Karpas-422 (cell line): ENCODE results near the gene C10orf143. TPM values are rescaled to one million over a fixed set of nuclear protein-coding genes. Genes with fewer than 3 reads are reported as not detected.

Source experiments
- DNase-seq: peaks from one replicate; pipeline ENCODE4 v3.0.0-alpha.2; 2015
- H2AFZ ChIP-seq: fragments of 200-600 bp; sonication (generic); 2 replicates; pipeline ENCODE4 v1.6.1; 2014; ENCODE audit warnings: antibody characterized with exemption, low read length, mixed read lengths
- H3K27ac ChIP-seq: fragments of 200-600 bp; sonication (generic); 2 replicates; pipeline ENCODE4 v1.5.1; 2014; ENCODE audit warnings: mild to moderate bottlenecking, low read length, moderate library complexity
- H3K27me3 ChIP-seq: fragments of 200-600 bp; sonication (generic); 2 replicates; pipeline ENCODE4 v1.6.1; 2014; ENCODE audit warnings: low read length, mixed read lengths
- H3K36me3 ChIP-seq: fragments of 200-600 bp; sonication (generic); 2 replicates; pipeline ENCODE4 v1.6.1; 2014; ENCODE audit warnings: low read length, mixed read lengths; ENCODE audit not compliant: insufficient read depth
- H3K4me1 ChIP-seq: fragments of 200-600 bp; sonication (generic); 2 replicates; pipeline ENCODE4 v1.6.1; 2014; ENCODE audit warnings: mild to moderate bottlenecking, low read length, mixed read lengths
- H3K4me2 ChIP-seq: fragments of 200-600 bp; sonication (generic); 2 replicates; pipeline ENCODE4 v1.6.1; 2014; ENCODE audit warnings: low read length, low read depth, mild to moderate bottlenecking; ENCODE audit not compliant: poor library complexity, severe bottlenecking
- H3K4me3 ChIP-seq: fragments of 200-600 bp; sonication (generic); 2 replicates; pipeline ENCODE4 v1.5.1; 2014; ENCODE audit warnings: mild to moderate bottlenecking, antibody characterized with exemption, low read length, mixed read lengths
- H3K79me2 ChIP-seq: fragments of 200-600 bp; sonication (generic); 2 replicates; pipeline ENCODE4 v1.6.1; 2014; ENCODE audit warnings: mild to moderate bottlenecking, low read length, mixed read lengths
- H3K9ac ChIP-seq: fragments of 200-600 bp; sonication (generic); 2 replicates; pipeline ENCODE4 v1.6.0; 2014; ENCODE audit warnings: low read length
- H3K9me2 ChIP-seq: fragments of 200-600 bp; sonication (generic), shearing (Covaris generic); replicated peaks from 2 replicates; pipeline ENCODE4 v1.6.0; 2014; ENCODE audit warnings: mild to moderate bottlenecking, low read length, moderate library complexity; ENCODE audit not compliant: insufficient read depth
- H3K9me3 ChIP-seq: fragments of 300-700, 200-600 bp; sonication (generic); 2 replicates; pipeline ENCODE4 v1.6.1; 2014; ENCODE audit warnings: low read length, mixed read lengths
- H4K20me1 ChIP-seq: fragments of 200-600 bp; sonication (generic); 2 replicates; pipeline ENCODE4 v1.6.1; 2014; ENCODE audit warnings: mild to moderate bottlenecking, antibody characterized with exemption, low read length, low read depth; ENCODE audit not compliant: insufficient read depth
- total RNA-seq: library from RNA; depleted of rRNA; stranded (reverse); fragments of >200 nt; shearing (Covaris generic); gene quantifications from 2 replicates; pipeline ENCODE4 v1.2.3, GENCODE V29; 2014; ENCODE audit warnings: low replicate concordance

C10orf143 gene
- total RNA-seq, 1 experiment from 2014 or later = 0.75 TPM

DNA sequence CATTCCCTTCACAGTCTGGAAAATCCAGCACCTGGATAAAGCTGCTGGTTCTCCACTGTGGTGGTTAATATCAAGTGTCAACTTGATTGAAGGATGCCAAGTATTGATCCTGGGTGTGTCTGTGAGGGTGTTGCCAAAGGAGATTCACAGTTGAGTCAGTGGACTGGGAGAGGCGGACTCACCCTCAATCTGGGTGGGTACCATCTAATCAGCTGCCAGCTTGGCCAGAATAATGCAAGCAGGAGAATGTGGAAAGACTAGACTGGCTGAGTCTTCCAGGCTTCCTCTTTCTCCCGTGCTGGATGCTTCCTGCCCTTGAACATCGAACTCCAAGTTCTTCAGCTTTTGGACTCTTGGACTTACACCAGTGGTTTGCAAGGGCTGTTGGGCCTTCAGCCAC lies 48.4 kb downstream of the C10orf143 start:
- Histone ChIP-seq H3K36me3 (no peaks in the 10 kb centered on the region), H3K27ac (no peak overlapping the region), H3K9me3 (no peaks in the 10 kb centered on the region), H3K27me3 (no peaks in the 10 kb centered on the region), H4K20me1 (no peaks in the 10 kb centered on the region), H3K4me2 (no peak overlapping the region), H3K9ac (no peak overlapping the region), H3K4me1 (no peaks in the 10 kb centered on the region), H2AFZ (no peak overlapping the region), H3K4me3 (no peak overlapping the region), H3K79me2 (no peaks in the 10 kb centered on the region), H3K9me2 (no peaks in the 10 kb centered on the region)
- no peak for DNase-seq

DNA sequence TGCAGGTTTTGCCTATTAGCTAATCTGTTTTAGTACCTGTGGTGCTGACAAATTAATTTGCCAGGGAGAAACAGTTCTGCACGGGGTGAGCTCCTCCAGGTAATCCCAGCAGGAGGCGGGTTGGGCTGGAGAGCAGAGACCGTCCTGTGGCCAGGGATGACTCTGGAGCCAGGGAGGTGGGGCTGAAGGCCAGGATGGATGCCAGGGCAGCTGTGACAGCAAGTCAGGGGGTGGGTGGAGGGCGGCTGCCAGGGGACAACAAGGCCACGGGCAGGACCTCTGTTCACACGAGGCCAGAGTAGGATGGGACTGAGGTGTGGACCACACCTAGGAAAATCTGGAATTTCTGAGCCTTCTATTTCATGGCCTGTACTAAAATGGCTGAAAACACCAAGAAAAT lies 48.9 kb downstream of the C10orf143 start:
- Histone ChIP-seq H3K9ac (no peak overlapping the region), H3K9me3 (no peaks in the 10 kb centered on the region), H3K4me1 (no peaks in the 10 kb centered on the region), H4K20me1 (no peaks in the 10 kb centered on the region), H2AFZ (no peak overlapping the region), H3K4me2 (no peak overlapping the region), H3K79me2 (no peaks in the 10 kb centered on the region), H3K9me2 (no peaks in the 10 kb centered on the region), H3K27me3 (no peaks in the 10 kb centered on the region), H3K27ac (no peak overlapping the region), H3K4me3 (no peak overlapping the region), H3K36me3 (no peaks in the 10 kb centered on the region)
- no peak for DNase-seq

DNA sequence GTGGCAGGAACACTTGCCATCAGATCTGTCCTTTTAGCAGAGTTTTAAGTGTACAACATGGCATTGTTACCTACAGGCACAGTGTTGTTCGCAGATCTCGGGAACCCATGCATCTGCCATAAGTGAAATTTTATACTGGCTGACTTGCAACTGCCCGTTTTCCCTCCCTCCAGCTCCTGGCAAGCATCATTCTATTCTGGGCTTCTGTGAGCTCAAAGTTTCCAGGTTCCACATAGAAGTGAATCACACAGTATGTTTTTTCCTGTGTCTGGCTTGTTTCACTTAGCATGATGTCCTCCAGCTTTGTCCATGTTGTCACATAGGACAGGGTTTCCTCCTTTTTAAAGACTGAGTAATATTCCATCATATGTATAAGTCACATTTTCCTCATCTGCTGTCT lies 56.6 kb downstream of the C10orf143 start:
- Histone ChIP-seq H3K4me2 (no peak overlapping the region), H3K27me3 (no peaks in the 10 kb centered on the region), H3K9me2 (no peaks in the 10 kb centered on the region), H3K79me2 (no peaks in the 10 kb centered on the region), H3K4me1 (no peaks in the 10 kb centered on the region), H3K4me3 (no peak overlapping the region), H2AFZ (no peak overlapping the region), H3K9ac (no peak overlapping the region), H4K20me1 (no peaks in the 10 kb centered on the region), H3K9me3 (no peaks in the 10 kb centered on the region), H3K27ac (no peak overlapping the region), H3K36me3 (no peaks in the 10 kb centered on the region)
- no peak for DNase-seq

DNA sequence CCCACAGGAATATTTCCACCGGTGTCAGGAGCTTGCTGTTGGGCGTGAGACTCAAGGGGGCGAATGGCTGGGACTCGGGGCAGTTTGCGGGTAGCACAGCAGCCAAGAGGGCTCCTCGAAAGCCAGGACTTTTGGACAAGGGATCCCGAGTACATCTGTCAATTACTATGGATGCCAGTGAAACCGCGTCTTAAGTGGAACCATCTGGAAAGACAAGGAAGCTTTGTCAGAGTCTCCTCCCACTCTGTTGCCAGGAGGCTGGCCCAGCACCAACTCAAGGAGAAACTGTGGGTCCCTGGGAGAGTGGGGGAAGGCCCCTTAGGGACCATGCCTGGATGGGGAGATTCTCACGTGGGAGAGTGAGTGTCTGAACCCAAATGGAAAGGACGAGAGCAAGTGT lies 57.1 kb downstream of the C10orf143 start:
- H3K36me3 ChIP-seq = no peaks in the 10 kb centered on the region
- H3K9me3 ChIP-seq = no peaks in the 10 kb centered on the region
- H3K27ac ChIP-seq = no peak overlapping the region
- no peaks in the 10 kb centered on the region for H3K79me2 ChIP-seq
- H2AFZ ChIP-seq = no peak overlapping the region
- DNase-seq = no peak
- H3K9me2 ChIP-seq = no peaks in the 10 kb centered on the region
- H3K4me2 ChIP-seq = no peak overlapping the region
- no peak overlapping the region for H3K9ac ChIP-seq
- no peak overlapping the region for H3K4me3 ChIP-seq
- no peaks in the 10 kb centered on the region for H4K20me1 ChIP-seq
- H3K27me3 ChIP-seq = no peaks in the 10 kb centered on the region
- no peaks in the 10 kb centered on the region for H3K4me1 ChIP-seq

DNA sequence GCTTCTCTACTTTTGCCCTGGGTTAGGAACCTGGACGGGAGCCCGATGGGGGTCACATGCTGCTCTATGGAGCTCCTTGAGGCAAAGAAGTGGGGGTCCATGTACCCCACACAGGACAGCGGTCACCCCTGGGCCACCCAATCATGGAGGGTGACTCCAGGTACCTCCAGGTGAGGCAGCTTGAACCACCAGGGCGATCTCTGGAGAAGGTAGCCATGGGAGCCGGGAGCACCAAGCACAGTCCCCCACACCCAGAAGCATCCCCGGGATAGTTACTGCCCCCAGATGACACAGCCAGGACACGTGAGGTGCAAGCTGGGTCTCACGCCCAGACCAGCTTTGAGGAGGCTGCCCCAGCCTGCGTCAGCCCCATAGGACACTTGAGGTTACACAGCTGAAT lies 58.4 kb downstream of the C10orf143 start:
- Histone ChIP-seq H2AFZ (no peak overlapping the region), H3K36me3 (no peaks in the 10 kb centered on the region), H3K9me2 (no peaks in the 10 kb centered on the region), H3K9ac (no peak overlapping the region), H3K27ac (no peak overlapping the region), H3K4me2 (no peak overlapping the region), H3K4me3 (no peak overlapping the region), H3K79me2 (no peaks in the 10 kb centered on the region), H3K27me3 (no peaks in the 10 kb centered on the region), H4K20me1 (no peaks in the 10 kb centered on the region), H3K9me3 (no peaks in the 10 kb centered on the region), H3K4me1 (no peaks in the 10 kb centered on the region)
- DNase-seq = no peak

DNA sequence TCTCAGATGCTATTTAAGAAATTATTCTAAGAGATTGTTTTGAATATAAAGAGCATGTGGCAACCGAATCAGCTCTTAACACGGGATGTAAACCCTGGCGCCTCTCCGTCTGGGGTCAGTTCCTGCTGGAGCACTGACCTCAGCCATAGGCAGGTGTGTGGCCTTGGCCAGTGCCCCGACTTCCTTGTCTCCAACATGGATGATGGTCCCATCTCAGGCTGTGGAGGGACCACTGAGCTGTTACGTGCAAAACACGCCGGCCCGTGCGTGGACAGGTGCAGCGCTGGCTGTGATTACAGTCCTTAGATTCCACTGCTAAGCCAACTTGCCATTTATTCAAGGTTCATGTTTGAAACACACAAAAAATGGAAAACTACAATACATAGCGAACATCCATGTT lies 59.9 kb downstream of the C10orf143 start:
- Histone ChIP-seq H3K4me3 (no peak overlapping the region), H3K79me2 (no peaks in the 10 kb centered on the region), H2AFZ (no peak overlapping the region), H3K36me3 (no peaks in the 10 kb centered on the region), H3K9me2 (no peaks in the 10 kb centered on the region), H3K4me1 (no peaks in the 10 kb centered on the region), H3K27ac (no peak overlapping the region), H3K27me3 (no peaks in the 10 kb centered on the region), H4K20me1 (no peaks in the 10 kb centered on the region), H3K9me3 (no peaks in the 10 kb centered on the region), H3K4me2 (no peak overlapping the region), H3K9ac (no peak overlapping the region)
- no peak for DNase-seq

DNA sequence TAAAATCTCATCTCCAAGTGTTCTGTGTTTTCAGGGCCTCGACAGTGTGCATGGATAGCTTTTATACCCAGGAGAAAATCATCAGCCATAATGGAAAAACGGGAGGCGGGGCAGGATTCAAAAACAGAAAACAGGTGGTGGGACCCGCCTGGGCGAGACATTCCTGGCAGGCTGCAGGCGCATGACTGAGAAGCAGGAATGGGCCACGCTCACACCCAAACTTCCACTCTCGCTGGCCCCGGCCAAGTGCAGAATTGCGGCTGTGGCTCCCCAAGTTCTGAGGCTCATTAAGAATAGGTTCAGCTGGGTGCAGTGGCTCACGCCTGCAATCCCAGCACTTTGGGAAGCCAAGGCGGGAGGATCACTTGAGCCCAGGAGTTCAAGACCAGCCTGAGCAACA lies 60.6 kb downstream of the C10orf143 start:
- no peak for DNase-seq
- Histone ChIP-seq H3K27me3 (no peaks in the 10 kb centered on the region), H2AFZ (no peak overlapping the region), H4K20me1 (no peaks in the 10 kb centered on the region), H3K9me2 (no peaks in the 10 kb centered on the region), H3K4me3 (no peak overlapping the region), H3K9me3 (no peaks in the 10 kb centered on the region), H3K4me2 (no peak overlapping the region), H3K4me1 (no peaks in the 10 kb centered on the region), H3K36me3 (no peaks in the 10 kb centered on the region), H3K27ac (no peak overlapping the region), H3K79me2 (no peaks in the 10 kb centered on the region), H3K9ac (no peak overlapping the region)

DNA sequence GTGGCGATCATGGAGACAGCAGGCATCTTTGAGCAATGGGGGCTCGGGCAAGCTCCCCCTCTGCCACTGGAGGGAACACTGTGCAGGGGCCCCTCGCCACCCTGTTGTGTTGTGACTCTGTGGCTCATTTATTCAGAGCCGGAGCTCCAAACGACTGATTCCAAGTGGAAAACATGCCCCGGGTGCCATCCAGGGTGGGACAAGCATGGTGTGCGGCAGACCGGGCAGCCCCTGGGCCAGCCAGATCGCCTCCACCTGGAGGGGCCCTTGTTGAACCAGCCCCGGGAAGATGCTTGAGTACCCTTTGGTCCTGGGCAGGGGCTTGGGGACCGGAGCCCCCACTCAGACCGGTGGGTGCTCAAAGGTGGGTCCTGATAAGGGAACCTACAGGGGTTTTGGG lies 61.4 kb downstream of the C10orf143 start:
- Histone ChIP-seq H3K9me2 (no peaks in the 10 kb centered on the region), H3K4me2 (no peak overlapping the region), H3K79me2 (no peaks in the 10 kb centered on the region), H2AFZ (no peak overlapping the region), H3K36me3 (no peaks in the 10 kb centered on the region), H3K27ac (no peak overlapping the region), H3K27me3 (no peaks in the 10 kb centered on the region), H3K4me3 (no peak overlapping the region), H4K20me1 (no peaks in the 10 kb centered on the region), H3K9me3 (no peaks in the 10 kb centered on the region), H3K9ac (no peak overlapping the region), H3K4me1 (no peaks in the 10 kb centered on the region)
- no peak for DNase-seq

DNA sequence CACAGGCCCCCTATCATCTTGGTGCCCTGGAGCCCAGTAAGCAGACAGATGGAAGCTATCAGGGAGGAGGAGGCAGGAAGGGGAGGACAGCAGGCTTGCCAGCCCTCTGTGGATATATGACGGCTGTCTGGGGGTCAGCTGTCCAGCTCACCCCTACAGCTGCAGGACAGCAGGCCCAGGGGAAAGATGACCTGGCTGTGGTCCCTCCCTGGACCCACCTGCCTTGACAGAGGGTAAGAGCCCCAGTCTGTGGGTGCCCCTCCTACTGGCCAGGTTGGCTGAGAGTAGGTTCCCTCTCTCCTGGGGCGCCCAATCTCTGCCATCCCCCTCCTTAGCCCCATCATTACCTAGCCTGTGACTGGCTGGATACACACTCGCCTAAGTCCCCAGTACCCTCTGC lies 62.5 kb downstream of the C10orf143 start:
- Histone ChIP-seq H3K9ac (no peak overlapping the region), H3K4me3 (no peak overlapping the region), H3K79me2 (no peaks in the 10 kb centered on the region), H3K27me3 (no peaks in the 10 kb centered on the region), H2AFZ (no peak overlapping the region), H3K4me2 (no peak overlapping the region), H3K9me3 (no peaks in the 10 kb centered on the region), H4K20me1 (no peaks in the 10 kb centered on the region), H3K36me3 (no peaks in the 10 kb centered on the region), H3K4me1 (no peaks in the 10 kb centered on the region), H3K9me2 (no peaks in the 10 kb centered on the region), H3K27ac (no peak overlapping the region)
- no peak for DNase-seq
